GM10248 (cell line): ENCODE data around the gene CTIF.

Source experiments
- CTCF ChIA-PET: fragments of 300-600 bp; sonication (Branson Sonifier 250); formaldehyde crosslinking; extraction: SDS; loops from one replicate; lab custom pipeline; 2021; ENCODE audit warnings: antibody characterized with exemption; lab: Yijun Ruan, JAX
- POLR2A ChIA-PET: fragments of 350-650 bp; sonication (Branson Sonifier 250); formaldehyde crosslinking; extraction: SDS; loops from one replicate; lab custom pipeline; 2020; ENCODE audit warnings: antibody characterized with exemption; lab: Yijun Ruan, JAX
- DNase-seq: peaks from one replicate; pipeline ENCODE4 v3.0.0; 2012; ENCODE audit errors: extremely low spot score
- TF ChIP-seq, protein P1 (sequence below): IDR thresholded peaks from 2 replicates; pipeline ENCODE4 v1.5.1; 2012; ENCODE audit warnings: mild to moderate bottlenecking, low read depth; ENCODE audit errors: extremely low read depth, missing control alignments, control extremely low read depth

CTIF gene

DNA sequence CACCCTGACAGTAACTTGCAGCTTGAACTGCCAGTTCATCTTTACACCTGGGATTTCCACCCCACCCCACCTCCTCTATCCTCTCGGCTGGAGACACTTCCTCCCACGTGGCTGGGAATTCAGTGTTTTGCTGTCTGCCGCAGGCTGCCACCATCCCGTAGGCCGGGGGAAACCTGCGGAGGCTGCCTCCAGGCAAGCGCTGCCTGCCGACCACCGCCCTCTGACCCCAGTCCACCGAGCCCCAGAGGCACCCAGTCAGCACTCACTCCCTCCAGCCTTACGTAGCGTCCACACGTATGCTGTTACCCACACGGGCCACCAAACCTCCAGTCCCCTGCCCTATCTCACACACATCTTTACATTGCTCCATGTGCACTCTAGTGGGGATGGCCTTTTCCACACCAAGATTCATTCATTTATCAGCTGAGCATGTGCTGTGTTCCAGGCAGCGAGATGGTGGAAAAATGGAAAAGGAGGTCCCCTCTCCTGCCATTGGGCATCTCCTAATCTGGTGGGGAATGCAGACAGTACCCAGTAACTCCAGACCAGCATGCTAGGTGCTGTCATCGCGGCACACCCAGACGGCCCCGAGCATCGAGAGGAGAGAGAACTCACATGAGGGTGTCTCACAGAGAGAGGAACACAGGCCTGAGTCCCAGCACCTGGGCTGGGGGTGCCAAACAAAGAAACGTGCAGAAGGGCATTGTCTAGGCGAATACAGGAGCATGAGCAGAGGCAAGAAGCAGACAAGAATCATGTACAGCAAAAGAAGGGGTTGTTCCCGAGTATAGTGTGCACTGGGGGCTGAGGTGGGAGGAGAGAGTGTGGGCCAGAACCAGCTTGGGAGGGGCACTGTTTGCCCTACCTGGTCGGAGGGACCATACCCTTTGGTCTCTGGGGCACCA lies 245.0 kb downstream of the CTIF start:
- POLR2A ChIA-PET, result no interaction called here
- TF ChIP-seq, protein P1, sequence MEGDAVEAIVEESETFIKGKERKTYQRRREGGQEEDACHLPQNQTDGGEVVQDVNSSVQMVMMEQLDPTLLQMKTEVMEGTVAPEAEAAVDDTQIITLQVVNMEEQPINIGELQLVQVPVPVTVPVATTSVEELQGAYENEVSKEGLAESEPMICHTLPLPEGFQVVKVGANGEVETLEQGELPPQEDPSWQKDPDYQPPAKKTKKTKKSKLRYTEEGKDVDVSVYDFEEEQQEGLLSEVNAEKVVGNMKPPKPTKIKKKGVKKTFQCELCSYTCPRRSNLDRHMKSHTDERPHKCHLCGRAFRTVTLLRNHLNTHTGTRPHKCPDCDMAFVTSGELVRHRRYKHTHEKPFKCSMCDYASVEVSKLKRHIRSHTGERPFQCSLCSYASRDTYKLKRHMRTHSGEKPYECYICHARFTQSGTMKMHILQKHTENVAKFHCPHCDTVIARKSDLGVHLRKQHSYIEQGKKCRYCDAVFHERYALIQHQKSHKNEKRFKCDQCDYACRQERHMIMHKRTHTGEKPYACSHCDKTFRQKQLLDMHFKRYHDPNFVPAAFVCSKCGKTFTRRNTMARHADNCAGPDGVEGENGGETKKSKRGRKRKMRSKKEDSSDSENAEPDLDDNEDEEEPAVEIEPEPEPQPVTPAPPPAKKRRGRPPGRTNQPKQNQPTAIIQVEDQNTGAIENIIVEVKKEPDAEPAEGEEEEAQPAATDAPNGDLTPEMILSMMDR, result no peak
- CTCF ChIA-PET, result interaction anchor here (0.8 to 1.6 kb wide), 5 partner anchors 8 to 168 kb away, joined by 3 to 6 read pairs (median 3); no protein-coding TSS in a partner anchor
- DNase-seq, result no peak

DNA sequence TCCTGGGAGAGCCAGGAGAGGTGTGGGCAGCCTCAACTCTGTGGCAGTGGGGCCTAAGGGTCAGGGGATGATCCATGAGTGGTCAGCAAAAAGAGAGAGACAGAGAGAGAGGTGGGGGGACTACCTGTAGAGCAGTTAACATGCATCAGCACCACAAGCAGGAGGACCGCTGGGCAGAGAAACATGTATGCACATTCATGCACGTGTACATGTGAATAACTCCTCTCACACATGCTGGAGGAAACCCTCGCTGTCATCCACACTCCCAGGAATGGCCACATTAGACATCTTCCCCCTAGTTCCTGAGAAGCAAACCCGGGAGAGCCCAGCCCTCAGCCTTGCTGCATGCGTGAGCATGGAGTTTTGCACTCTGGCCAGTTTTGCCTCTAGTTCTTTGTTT lies 245.8 kb downstream of the CTIF start:
- DNase-seq, result no peak
- ChIA-PET CTCF (interaction anchor here (0.8 to 4.1 kb wide), 6 partner anchors 8 to 38 kb away, joined by 3 to 23 read pairs (median 4); no protein-coding TSS in a partner anchor), POLR2A (no interaction called here)
- TF ChIP-seq, protein P1, result no peak

DNA sequence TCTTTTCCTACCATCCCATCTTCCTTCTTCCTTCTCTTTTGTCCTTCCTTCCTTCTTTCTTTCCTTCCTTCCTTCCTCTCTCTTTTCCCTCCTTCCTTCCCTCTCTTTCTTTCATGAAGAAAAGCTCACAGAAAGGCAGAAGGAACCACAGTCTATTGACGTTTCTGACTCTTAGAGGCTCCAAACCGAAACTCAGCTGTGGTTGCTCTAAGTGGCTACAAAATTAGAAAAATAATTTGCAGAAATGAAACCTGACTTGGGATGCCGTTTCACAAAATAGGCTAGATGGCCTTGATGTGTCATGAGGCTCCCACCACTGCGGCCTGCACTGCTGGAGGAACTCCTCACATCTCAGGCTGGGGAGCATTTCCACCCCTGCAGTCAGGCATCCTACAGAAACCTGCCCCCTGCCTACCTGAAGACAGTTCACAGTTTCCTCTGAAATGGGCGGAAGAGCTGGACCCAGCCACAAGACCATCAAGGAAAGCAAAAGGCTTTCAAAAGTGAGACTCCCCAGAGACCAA lies 246.3 kb downstream of the CTIF start:
- ChIA-PET CTCF (interaction anchor here (0.8 to 4.1 kb wide), 7 partner anchors 9 to 37 kb away, joined by 3 to 23 read pairs (median 6); no protein-coding TSS in a partner anchor), POLR2A (interaction anchor here (0.6 kb wide), 2 partner anchors 73 to 162 kb away, joined by 3 to 5 read pairs; no protein-coding TSS in a partner anchor)
- TF ChIP-seq, protein P1, result no peak
- peak; percentile 88 for DNase-seq

DNA sequence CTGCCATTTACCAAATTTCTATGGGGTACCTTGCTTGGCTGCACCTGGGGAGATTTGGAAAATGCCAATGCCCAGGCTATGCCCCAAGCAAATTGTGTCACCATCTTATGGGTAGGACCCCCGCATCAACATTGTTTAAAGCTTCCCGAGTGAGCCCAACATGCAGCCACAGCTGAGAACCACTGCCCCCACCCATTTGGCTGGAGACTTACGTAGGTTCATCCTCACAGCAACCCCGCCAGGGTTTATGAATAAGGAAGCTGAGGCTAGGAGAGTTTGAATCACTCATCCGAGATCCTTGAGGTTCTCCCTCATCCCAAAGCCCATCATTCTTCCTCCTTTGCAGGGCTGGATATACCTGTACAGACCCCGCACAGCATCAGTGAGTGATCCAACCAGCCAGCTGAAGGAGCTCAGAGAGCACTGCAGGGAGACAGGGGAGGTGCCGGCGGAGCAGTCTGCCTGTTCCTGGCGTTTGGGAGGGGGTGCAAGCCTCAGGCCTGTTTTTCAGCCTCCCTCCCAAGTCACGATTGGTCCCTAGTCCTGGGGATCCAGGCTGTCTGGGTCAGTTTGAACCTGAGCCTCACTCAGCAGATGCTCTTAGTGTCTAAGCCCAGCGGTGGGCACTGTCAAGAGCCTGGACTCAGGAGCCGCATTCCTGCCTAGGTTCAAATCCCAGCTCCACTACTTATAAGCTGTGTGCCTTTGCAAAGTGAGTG lies 247.1 kb downstream of the CTIF start:
- ChIA-PET CTCF (interaction anchor here (0.8 to 4.1 kb wide), 9 partner anchors 8 to 255 kb away, joined by 3 to 23 read pairs (median 6); no protein-coding TSS in a partner anchor), POLR2A (interaction anchor here (0.6 kb wide), 1 partner anchor 74 kb away, joined by 3 read pairs; no protein-coding TSS in a partner anchor)
- no peak for DNase-seq
- TF ChIP-seq, protein P1, result no peak

DNA sequence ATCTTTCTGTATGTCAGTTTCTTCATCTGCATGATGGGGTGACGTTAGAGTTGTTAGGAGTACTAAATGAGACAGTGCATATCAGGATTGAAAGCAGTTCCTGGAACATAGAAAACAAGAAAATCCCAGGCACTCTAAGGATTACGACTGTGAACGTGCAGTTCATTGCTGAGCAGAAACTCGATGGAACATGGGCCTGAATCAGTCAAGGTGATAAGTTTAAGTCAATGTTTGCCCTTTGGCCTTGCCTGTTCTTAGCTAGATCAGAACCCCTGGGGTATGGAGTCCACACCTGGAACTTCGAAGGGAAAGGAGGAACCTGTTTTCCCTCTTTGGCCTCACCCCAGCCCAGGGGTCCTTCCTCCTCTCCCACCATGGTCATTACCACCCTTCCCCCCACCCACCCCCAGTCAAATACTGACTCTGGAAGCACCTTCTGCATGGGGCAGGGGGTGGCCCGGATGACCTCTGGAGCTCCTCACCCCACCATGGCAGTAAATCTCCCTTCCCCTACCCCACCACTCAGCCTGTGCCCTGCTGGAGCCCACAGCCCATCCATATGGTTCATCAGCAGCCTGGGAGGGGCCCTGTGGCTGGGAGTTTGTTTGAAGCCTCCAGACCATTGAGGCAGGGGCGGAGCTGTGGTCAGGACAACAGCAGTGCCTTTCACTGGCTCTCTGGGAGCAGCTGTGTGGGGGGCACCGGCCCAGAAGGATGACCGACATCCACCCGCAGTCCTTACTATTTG lies 247.8 kb downstream of the CTIF start:
- ChIA-PET POLR2A (no interaction called here), CTCF (interaction anchor here (1.2 to 4.1 kb wide), 6 partner anchors 9 to 254 kb away, joined by 3 to 23 read pairs (median 6); no protein-coding TSS in a partner anchor)
- TF ChIP-seq, protein P1, result no peak
- DNase-seq, result no peak
